Measurements from ENCODE around the gene OGFOD2. TPM values are rescaled to one million over a fixed set of nuclear protein-coding genes. Genes with fewer than 3 reads are reported as not detected.

The OGFOD2 gene
- total and polyA plus RNA-seq, 9 of the 15 experiments (the other 6 are each of a cell fraction or from before 2014, with no cell fraction given): 1.4 to 111 (median 18.5) TPM

- FAIRE-seq: no peak
- Histone ChIP-seq H3K4me3 (no peak overlapping the region), H4K20me1 (replicated peaks; ENCODE audit: control insufficient read depth, insufficient read depth, low read length) (no peaks in the 10 kb centered on the region; the same call in 1 of the 2 replicates), H3K27me3 (ENCODE audit: control insufficient read depth in 2 of 2, insufficient read depth in 2 of 2, low read length in 2 of 2) (no peaks in the 10 kb centered on the region), H3K27ac (ENCODE audit: extremely low read depth, low read depth, low read length) (no peak overlapping the region), H3K79me2 (ENCODE audit: control insufficient read depth, insufficient read depth, low read length) (peaks cover 54% of the 10 kb centered on the region), H3K9me1 (ENCODE audit: control insufficient read depth, insufficient read depth, low read length) (no peaks in the 10 kb centered on the region), H3K9me3 (replicated peaks; ENCODE audit: control insufficient read depth, insufficient read depth, low read depth, low read length) (no peaks in the 10 kb centered on the region), H2AFZ (ENCODE audit: low read depth, low read length) (no peak overlapping the region), H3K4me2 (ENCODE audit: insufficient read depth, low read length) (no peak overlapping the region), H3K36me3 (ENCODE audit: control insufficient read depth, insufficient read depth, low read length) (peaks cover 40% of the 10 kb centered on the region; the same call in 2 of the 3 replicates), H3K9ac (ENCODE audit: insufficient read depth in 1 of 2, low read depth in 2 of 2, low read length in 2 of 2) (peak overlapping the region in 1 of 2 experiments; percentile 94; a peak in 1 of 4 replicates), H3K4me1 (replicated peaks in 1 of 2; ENCODE audit: control insufficient read depth in 2 of 2, insufficient read depth in 2 of 2, low read length in 2 of 2) (peaks cover 25 to 63% of the 10 kb centered on the region in 2 experiments)
- POLR2A ChIA-PET: interaction anchor here (0.5 to 3.2 kb wide), 5 partner anchors 7 to 65 kb away, joined by 3 to 22 read pairs (median 5); no protein-coding TSS in a partner anchor
- no peak for TF ChIP-seq NCOA6 (IDR thresholded peaks at IDR 0.05)
- TF ChIP-seq POLR2AphosphoS5 (IDR thresholded peaks at IDR 0.05; ENCODE audit: control insufficient read depth, insufficient read depth, low read depth, low read length): peak; percentile 29; the same call in 1 of the 2 replicates
- TF ChIP-seq ZNF280A (IDR thresholded peaks at IDR 0.05; ENCODE audit: low read depth, partially characterized antibody): no peak
- intact Hi-C loops (cut with micrococcal nuclease): no loop called here
- no peak for DNase-seq (ENCODE audit: extremely low read depth in 1 of 4, low spot score in 3 of 4)
- in situ Hi-C loops (cut with MboI): no loop called here
- CTCF ChIA-PET (ENCODE audit: low intra/inter-chr PET ratio): no interaction called here
- no TSS peak for BruUV-seq (replicated peaks)
- no peak for ATAC-seq
- WGBS (ENCODE audit: insufficient coverage, low coverage, missing lambda C conversion rate): 97% methylated on average over 6 of the region's 6 CpGs
Measured at GRCh38 chr12:122977153-122977552, 2.1 kb downstream of the OGFOD2 start.

Data from K562 (cell line).